Mucosa of rectum (tissue), 2 donors: ENCODE results near the gene CSNK1A1.
"Not testable (repeated sequence)": the region's sequence is repeated elsewhere in the genome, so short reads cannot be mapped to it uniquely, and the experiment has no call there.

ENCODE experiments used
- H3K27ac ChIP-seq, 2 donors: one replicate each; pipeline ENCODE4 v1.7.0; 2013; ENCODE audit warnings: inconsistent platforms in 2 of 2, low read depth in 2 of 2, low read length in 2 of 2
- H3K27me3 ChIP-seq, 2 donors: one replicate each; pipeline ENCODE4 v1.7.0; 2013; ENCODE audit warnings: low read length in 2 of 2; ENCODE audit not compliant: control insufficient read depth in 2 of 2, insufficient read depth in 2 of 2
- H3K36me3 ChIP-seq, 2 donors: one replicate each; pipeline ENCODE4 v1.7.0; 2013; ENCODE audit warnings: low read length in 2 of 2; ENCODE audit not compliant: control insufficient read depth in 2 of 2, insufficient read depth in 2 of 2
- H3K4me1 ChIP-seq, 2 donors: one replicate each; pipeline ENCODE4 v1.7.0; 2013; ENCODE audit warnings: low read length in 2 of 2, mild to moderate bottlenecking in 1 of 2; ENCODE audit not compliant: control insufficient read depth in 2 of 2, insufficient read depth in 2 of 2
- H3K4me3 ChIP-seq, 2 donors: one replicate each; pipeline ENCODE4 v1.7.0; 2013; ENCODE audit warnings: low read length in 2 of 2
- H3K9ac ChIP-seq, 2 donors: one replicate each; pipeline ENCODE4 v1.7.0; 2013; ENCODE audit warnings: low read length in 2 of 2, low read depth in 1 of 2, mild to moderate bottlenecking in 1 of 2
- H3K9me3 ChIP-seq, 2 donors: one replicate each; pipeline ENCODE4 v1.7.0; 2013; ENCODE audit warnings: low read length in 2 of 2; ENCODE audit not compliant: control insufficient read depth in 2 of 2
- donor health status: healthy.
- donor health status: Normal muscosa, but diverticular disease.

The CSNK1A1 gene

GRCh38 chr5:149517461-149518122, 33.6 kb downstream of the CSNK1A1 start:
- no peak overlapping the region for H3K27ac ChIP-seq
- H3K4me3 ChIP-seq = no peak overlapping the region
- no peaks in the 10 kb centered on the region for H3K9me3 ChIP-seq
- no peak overlapping the region for H3K9ac ChIP-seq
- peaks cover 15 to 19% of the 10 kb centered on the region in 2 donors for H3K36me3 ChIP-seq
- H3K27me3 ChIP-seq = no peaks in the 10 kb centered on the region
- H3K4me1 ChIP-seq = peaks cover 0 to 6% of the 10 kb centered on the region in 2 donors

GRCh38 chr5:149514512-149514911, 36.7 kb downstream of the CSNK1A1 start:
- no peak overlapping the region for H3K9ac ChIP-seq
- no peak overlapping the region for H3K27ac ChIP-seq
- H3K4me3 ChIP-seq = no peak overlapping the region
- H3K9me3 ChIP-seq = no peaks in the 10 kb centered on the region
- peaks cover 0 to 6% of the 10 kb centered on the region in 2 donors for H3K4me1 ChIP-seq
- H3K27me3 ChIP-seq = no peaks in the 10 kb centered on the region
- peaks cover 25 to 35% of the 10 kb centered on the region in 2 donors for H3K36me3 ChIP-seq

- not testable (repeated sequence) for H3K9me3 ChIP-seq, H3K4me3 ChIP-seq, H3K27me3 ChIP-seq, H3K4me1 ChIP-seq, H3K9ac ChIP-seq, H3K27ac ChIP-seq
- peaks cover 35 to 45% of the 10 kb centered on the region in 2 donors for H3K36me3 ChIP-seq
Measured at GRCh38 chr5:149513372-149513947, 37.8 kb downstream of the CSNK1A1 start.

GRCh38 chr5:149510136-149510535, 41.1 kb downstream of the CSNK1A1 start:
- Histone ChIP-seq H3K9ac (no peak overlapping the region), H3K27ac (no peak overlapping the region), H3K27me3 (no peaks in the 10 kb centered on the region), H3K4me3 (no peak overlapping the region), H3K4me1 (no peaks in the 10 kb centered on the region), H3K36me3 (peaks cover 63 to 72% of the 10 kb centered on the region in 2 donors), H3K9me3 (no peaks in the 10 kb centered on the region)

GRCh38 chr5:149504677-149505076, 46.6 kb downstream of the CSNK1A1 start:
- no peak overlapping the region for H3K27ac ChIP-seq
- H3K9ac ChIP-seq = no peak overlapping the region

GRCh38 chr5:149503006-149503405, 48.2 kb downstream of the CSNK1A1 start:
- H3K36me3 ChIP-seq = peaks cover 64 to 70% of the 10 kb centered on the region in 2 donors
- no peaks in the 10 kb centered on the region for H3K27me3 ChIP-seq
- no peak overlapping the region for H3K9ac ChIP-seq
- no peaks in the 10 kb centered on the region for H3K4me1 ChIP-seq
- no peak overlapping the region for H3K27ac ChIP-seq
- H3K9me3 ChIP-seq = no peaks in the 10 kb centered on the region
- H3K4me3 ChIP-seq = no peak overlapping the region

More at GRCh38 chr5:149504677-149505076, 46.6 kb downstream of the CSNK1A1 start:
- Histone ChIP-seq H3K9me3 (no peaks in the 10 kb centered on the region), H3K36me3 (peaks cover 67 to 74% of the 10 kb centered on the region in 2 donors), H3K4me3 (no peak overlapping the region), H3K27me3 (no peaks in the 10 kb centered on the region), H3K4me1 (no peaks in the 10 kb centered on the region)

GRCh38 chr5:149500922-149501582, 50.2 kb downstream of the CSNK1A1 start:
- no peaks in the 10 kb centered on the region for H3K9me3 ChIP-seq
- no peaks in the 10 kb centered on the region for H3K4me1 ChIP-seq
- H3K36me3 ChIP-seq = peaks cover 48 to 65% of the 10 kb centered on the region in 2 donors
- H3K27me3 ChIP-seq = no peaks in the 10 kb centered on the region
- H3K9ac ChIP-seq = no peak overlapping the region
- no peak overlapping the region for H3K4me3 ChIP-seq
- no peak overlapping the region for H3K27ac ChIP-seq

GRCh38 chr5:149498724-149499336, 52.4 kb downstream of the CSNK1A1 start:
- H3K27me3 ChIP-seq = no peaks in the 10 kb centered on the region
- H3K4me1 ChIP-seq = no peaks in the 10 kb centered on the region
- H3K9ac ChIP-seq = no peak overlapping the region
- no peak overlapping the region for H3K4me3 ChIP-seq
- peaks cover 30 to 46% of the 10 kb centered on the region in 2 donors for H3K36me3 ChIP-seq
- H3K9me3 ChIP-seq = no peaks in the 10 kb centered on the region
- no peak overlapping the region for H3K27ac ChIP-seq

GRCh38 chr5:149497357-149497756, 53.9 kb downstream of the CSNK1A1 start:
- Histone ChIP-seq H3K4me3 (no peak overlapping the region), H3K27me3 (no peaks in the 10 kb centered on the region), H3K4me1 (no peaks in the 10 kb centered on the region), H3K27ac (peak overlapping the region; percentile 24 to 57), H3K9me3 (no peaks in the 10 kb centered on the region), H3K36me3 (peaks cover 26 to 36% of the 10 kb centered on the region in 2 donors), H3K9ac (no peak overlapping the region)

- Histone ChIP-seq H3K9me3 (no peaks in the 10 kb centered on the region), H3K27me3 (no peaks in the 10 kb centered on the region), H3K27ac (no peak overlapping the region), H3K36me3 (peaks cover 26 to 36% of the 10 kb centered on the region in 2 donors), H3K9ac (no peak overlapping the region), H3K4me3 (no peak overlapping the region), H3K4me1 (no peaks in the 10 kb centered on the region)
Measured at GRCh38 chr5:149496917-149497316, 54.3 kb downstream of the CSNK1A1 start.
